Astrocyte (in vitro differentiated cells and primary cell): ENCODE measurements around the gene TSPAN4.

Experiments
- CTCF ChIP-seq: IDR thresholded peaks from 2 replicates; pipeline ENCODE4 v1.5.1; 2011; ENCODE audit warnings: low read depth, mild to moderate bottlenecking, inconsistent platforms, low read length, moderate library complexity; ENCODE audit not compliant: insufficient read depth
- EZH2 ChIP-seq: IDR thresholded peaks from 2 replicates; pipeline ENCODE4 v1.6.1; 2012; ENCODE audit warnings: mild to moderate bottlenecking, low read length, inconsistent platforms; ENCODE audit not compliant: insufficient read depth

DNA sequence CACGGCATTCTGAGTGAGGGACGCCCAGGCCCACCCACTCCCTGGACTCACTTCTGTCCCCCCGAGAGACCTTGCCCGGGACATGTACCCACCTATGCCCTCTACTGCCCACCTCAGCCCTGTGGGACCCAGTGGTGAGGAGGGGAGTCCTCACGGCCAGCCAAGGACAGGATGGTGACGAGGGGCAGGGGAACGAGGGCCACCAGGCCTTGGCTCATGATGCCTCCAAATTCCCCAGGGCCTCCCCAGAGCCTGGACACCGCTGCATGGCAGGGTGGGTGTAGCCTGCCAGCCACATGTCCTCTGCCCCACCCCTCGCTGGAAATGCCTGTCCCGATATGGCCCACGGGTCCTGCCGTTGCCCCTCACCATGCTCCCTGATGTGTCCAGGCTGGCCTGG is 26.1 kb downstream of the TSPAN4 start:
- TF ChIP-seq EZH2, result no peak
- no peak for TF ChIP-seq CTCF
